NCI-H146 (cell line): ENCODE data around the gene SHTN1.

Source experiments
- DNase-seq: peaks from one replicate; lab custom pipeline; 2025; lab: John Stamatoyannopoulos, UW

Gene SHTN1

GRCh38 chr10:117005026-117005526, at the start of gene SHTN1:
TSS of gene SHTN1 (minus strand) at chr10:117005187. CDS start at chr10:117005079, 108 bp downstream.
- peak; percentile 93 for DNase-seq

DNA sequence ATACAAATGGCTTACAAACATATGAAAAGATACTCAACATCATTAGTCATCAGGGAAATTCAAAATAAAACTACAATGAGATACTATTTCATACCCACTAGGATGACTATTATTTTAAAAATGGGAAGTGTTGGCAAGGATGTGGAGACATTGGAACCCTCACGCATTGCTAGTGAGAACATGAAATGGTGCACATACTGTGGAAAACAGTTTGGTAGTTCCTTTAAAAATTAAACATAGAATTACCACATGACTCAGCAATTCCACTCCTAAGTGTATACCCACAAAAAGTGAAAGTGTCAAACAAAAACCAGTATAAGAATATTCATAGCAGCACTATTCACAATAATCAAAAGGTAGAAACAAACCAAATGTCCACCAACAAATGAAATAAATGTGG, 48.5 kb upstream of the SHTN1 start:
- no peak for DNase-seq

- peak; percentile 29 for DNase-seq
These were observed 43.0 kb upstream of the SHTN1 start for GRCh38 chr10:117047947-117048346.

GRCh38 chr10:117016266-117016665, 11.3 kb upstream of the SHTN1 start:
- no peak for DNase-seq

- no peak for DNase-seq
These were observed 9.8 kb upstream of the SHTN1 start for GRCh38 chr10:117014835-117015234.

- DNase-seq, result no peak
These were observed 2.1 kb upstream of the SHTN1 start for GRCh38 chr10:117007080-117007479.

GRCh38 chr10:117005527-117006055, 604 bp upstream of the SHTN1 start:
- DNase-seq, result peak; percentile 87

GRCh38 chr10:117004227-117005025, 561 bp downstream of the SHTN1 start:
- peak; percentile 84 for DNase-seq

DNA sequence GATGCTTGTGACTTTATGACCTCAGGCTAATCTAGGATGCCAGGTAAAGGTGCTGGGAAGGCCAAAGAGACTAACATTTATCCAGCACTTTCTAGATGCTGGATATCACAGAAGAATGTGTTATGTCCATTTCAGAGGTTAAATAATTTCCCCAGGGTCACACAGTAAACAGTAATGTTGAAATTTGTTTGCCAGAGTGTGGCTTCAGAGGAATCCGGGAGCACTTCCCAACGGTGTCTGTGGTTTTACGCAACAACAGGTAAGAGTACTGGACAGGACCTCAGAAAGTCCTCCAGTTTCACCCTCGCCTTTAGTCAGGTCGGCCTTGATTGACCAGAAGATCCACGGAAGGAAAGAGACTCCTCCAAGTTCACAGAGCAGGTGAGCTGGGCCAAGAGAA, 1.7 kb downstream of the SHTN1 start:
- DNase-seq, result no peak

GRCh38 chr10:117002206-117002605, 2.8 kb downstream of the SHTN1 start:
- no peak for DNase-seq

GRCh38 chr10:117001144-117001543, 3.8 kb downstream of the SHTN1 start:
- DNase-seq, result no peak

DNA sequence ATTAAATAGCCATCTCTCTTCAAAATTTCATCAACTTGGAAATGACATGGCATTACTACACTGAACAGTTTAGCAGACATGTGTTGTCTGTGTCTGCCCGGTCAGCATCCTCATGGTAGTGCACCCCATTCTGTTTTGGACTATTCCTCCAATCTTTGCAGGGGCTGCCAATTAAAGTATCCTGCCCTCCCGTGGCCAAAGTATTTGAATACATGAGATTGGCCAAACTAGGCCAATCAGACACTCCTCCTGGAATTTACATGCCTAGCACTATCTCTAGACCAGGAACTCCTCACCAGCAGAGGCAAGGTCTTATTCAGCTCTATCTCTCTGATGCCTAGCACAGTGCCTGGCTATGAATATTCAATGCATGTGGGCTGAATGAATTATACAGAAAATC, 4.4 kb downstream of the SHTN1 start:
- DNase-seq, result no peak

GRCh38 chr10:116998172-116998571, 6.8 kb downstream of the SHTN1 start:
- DNase-seq, result no peak

DNA sequence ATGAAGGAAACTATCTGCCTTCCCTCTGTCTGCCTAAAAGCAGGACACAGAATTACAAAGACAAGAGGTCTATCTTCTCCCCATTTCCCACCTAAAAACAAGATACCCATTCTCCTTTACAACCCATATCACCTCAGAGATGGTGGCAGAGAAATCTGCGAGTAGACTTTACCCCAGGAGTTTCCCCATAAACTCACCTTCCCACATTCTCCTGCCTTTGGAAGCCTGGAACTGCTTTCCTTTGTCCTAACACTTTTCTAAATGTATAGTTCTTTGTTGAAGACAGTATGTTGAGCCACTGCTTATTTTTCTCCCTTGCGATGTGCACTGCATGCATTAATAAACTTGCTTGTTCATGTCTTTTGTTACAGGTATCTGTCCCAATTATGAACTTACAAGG, 8.0 kb downstream of the SHTN1 start:
- DNase-seq, result no peak

DNA sequence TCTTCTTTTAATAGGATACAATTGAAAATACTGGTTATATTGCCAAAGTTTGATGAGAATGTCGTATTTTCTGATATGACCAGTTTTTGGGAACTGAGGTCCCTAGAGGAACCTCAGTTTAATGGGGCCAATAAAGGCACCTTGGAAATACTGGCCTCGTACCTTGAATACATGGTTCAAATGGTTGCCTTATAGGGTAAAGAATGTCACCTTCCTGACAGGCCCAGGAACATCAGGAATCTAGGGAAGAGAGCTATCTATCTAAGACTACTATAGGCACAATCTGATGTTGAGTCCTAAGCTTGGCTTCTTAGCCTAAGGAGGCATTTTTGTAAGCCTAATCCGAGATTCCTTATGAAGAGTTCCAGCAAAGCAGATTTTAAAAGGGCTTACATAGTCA, 9.3 kb downstream of the SHTN1 start:
- no peak for DNase-seq

GRCh38 chr10:116994113-116994890, 10.7 kb downstream of the SHTN1 start:
- DNase-seq, result no peak

DNA sequence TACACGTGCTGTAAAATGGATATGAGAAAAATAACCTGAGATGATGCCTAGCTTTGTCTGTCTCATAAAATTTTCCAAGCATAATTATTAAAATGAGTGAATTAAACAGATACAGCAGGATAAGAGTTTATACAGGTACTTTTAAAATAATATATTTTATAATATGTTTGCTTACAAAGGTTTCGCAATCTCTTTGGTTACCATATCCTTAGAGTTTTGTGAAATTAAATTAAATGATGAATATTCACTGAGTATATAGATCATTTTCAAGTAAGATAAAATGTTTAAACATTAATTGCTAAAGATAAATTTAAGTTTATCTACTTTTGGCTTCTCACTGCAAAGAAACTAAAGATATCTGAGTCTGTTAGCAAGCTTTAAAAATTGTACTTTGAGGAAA, 11.4 kb downstream of the SHTN1 start:
- no peak for DNase-seq

DNA sequence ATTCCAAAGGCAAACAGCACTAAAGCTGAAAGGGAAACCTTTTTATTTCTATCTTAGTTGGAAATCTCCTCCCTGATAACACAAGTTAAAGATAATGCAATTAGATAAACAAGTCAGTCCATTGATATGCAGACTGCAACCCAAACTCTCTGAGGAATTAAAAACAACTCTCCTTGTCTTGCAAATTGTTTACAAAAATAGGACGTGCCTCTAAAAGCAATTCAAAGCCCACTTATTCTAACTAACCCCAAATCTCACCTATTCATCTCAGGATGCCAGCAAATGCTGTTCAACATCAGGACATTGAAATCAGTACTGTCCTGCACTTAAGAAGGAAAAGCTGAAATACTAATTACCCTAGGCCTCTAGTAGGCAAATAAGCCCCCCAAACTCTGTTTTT, 12.8 kb downstream of the SHTN1 start:
- no peak for DNase-seq

GRCh38 chr10:116990276-116990800, 14.6 kb downstream of the SHTN1 start:
- DNase-seq, result no peak

- no peak for DNase-seq
These were observed 15.5 kb downstream of the SHTN1 start for GRCh38 chr10:116989439-116989838.

DNA sequence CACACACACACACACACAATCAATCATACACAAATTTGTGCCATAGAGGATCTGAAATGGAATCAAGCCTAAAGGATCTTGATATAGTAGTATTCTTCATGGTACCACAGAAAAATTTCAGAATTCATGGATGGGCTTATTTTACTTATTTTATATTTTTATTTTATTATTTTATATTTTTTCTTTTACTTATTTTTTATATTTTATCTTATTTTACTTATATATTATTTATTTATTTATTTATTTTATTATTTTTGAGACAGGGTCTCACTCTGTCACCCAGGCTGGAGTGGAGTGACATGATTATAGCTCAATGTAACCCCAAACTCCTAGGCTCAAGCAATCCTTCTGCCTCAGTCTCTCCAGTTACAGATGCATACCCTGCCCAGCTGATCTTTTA, 16.7 kb downstream of the SHTN1 start:
- no peak for DNase-seq

- DNase-seq, result no peak
These were observed 19.4 kb downstream of the SHTN1 start for GRCh38 chr10:116985611-116986010.
